ENCODE measurements around the gene PIP5K1C. TPM values are rescaled to one million over a fixed set of nuclear protein-coding genes. Genes with fewer than 3 reads are reported as not detected.

Gene PIP5K1C
- total RNA-seq, 2 experiments from 2014 or later = 19.7 to 20.0 TPM

DNA sequence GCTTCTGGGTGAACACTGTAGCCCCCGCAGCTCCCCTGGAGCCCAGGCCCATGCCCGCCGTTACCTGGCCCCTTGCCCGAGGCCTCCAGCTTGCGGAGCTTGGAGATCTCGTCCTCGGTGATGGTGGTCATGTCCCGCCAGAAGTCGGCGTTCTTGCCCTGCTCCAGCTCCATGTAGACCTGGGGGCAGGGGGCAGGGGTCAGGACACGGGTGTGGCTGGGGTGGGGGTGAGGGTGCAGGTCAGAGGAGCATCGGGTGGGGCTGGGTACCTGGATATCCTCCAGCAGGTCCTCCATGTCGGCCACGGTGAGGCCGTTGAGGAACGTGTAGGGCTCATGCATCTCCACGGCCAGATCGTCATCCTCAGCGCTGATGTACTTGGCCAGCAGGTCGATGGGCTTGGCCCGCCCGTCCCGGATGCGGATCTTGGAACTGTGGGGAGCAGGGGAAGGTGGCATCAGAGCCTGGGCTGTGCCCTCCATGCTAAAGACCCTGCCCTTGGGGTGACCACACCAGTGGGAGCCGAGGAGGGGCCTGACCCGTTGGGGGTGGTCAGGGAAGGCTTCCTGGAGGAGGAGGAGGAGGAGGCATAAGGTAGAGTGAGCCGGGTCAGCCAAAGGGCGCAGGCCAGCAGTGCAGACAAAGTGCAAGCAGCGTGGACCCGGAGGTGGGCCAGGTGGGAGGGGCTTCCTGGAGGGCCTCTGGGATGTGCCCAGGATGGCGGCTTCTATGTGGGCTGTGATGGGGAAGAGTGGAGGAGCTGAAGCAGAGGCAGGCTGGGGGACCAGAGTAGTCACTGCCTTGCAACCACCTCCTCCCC, 81.2 kb downstream of the PIP5K1C start:
- Mint-ChIP-seq H3K27ac (no peak overlapping the region), H3K36me3 (ENCODE audit: low read depth) (peaks cover 10% of the 10 kb centered on the region), H3K4me1 (ENCODE audit: low read depth) (peaks cover 13% of the 10 kb centered on the region), H3K27me3 (ENCODE audit: low read depth) (no peaks in the 10 kb centered on the region), H3K4me3 (no peak overlapping the region), H3K9me3 (ENCODE audit: insufficient read depth) (no peaks in the 10 kb centered on the region)
- POLR2A ChIA-PET = interaction anchor here (0.7 kb wide), 1 partner anchor 71 kb away, joined by 3 read pairs; no protein-coding TSS in a partner anchor
- ATAC-seq (no peak), DNase-seq (no peak)
- CTCF ChIA-PET = interaction anchor here (0.9 to 2.2 kb wide), 4 partner anchors 9 to 74 kb away, joined by 3 to 5 read pairs (median 5); partner anchors contain the start of gene GIPC3

GRCh38 chr19:3618144-3618810, 82.0 kb downstream of the PIP5K1C start:
- Mint-ChIP-seq H3K27ac (no peak overlapping the region), H3K9me3 (ENCODE audit: insufficient read depth) (no peaks in the 10 kb centered on the region), H3K27me3 (ENCODE audit: low read depth) (no peaks in the 10 kb centered on the region), H3K4me3 (no peak overlapping the region), H3K36me3 (ENCODE audit: low read depth) (peaks cover 12% of the 10 kb centered on the region), H3K4me1 (ENCODE audit: low read depth) (peaks cover 12% of the 10 kb centered on the region)
- ATAC-seq (peak; percentile 43), DNase-seq (peak; percentile 49)
- ChIA-PET CTCF (interaction anchor here (0.7 to 2.2 kb wide), 4 partner anchors 9 to 73 kb away, joined by 3 to 5 read pairs (median 4); partner anchors contain the start of gene GIPC3), POLR2A (no interaction called here)

- H3K27ac Mint-ChIP-seq = no peak overlapping the region
- no peak overlapping the region for H3K4me3 Mint-ChIP-seq
- no peaks in the 10 kb centered on the region for H3K9me3 Mint-ChIP-seq (ENCODE audit: insufficient read depth)
- H3K4me1 Mint-ChIP-seq (ENCODE audit: low read depth) = peaks cover 12% of the 10 kb centered on the region
- ATAC-seq = peak; percentile 55
- POLR2A ChIA-PET = no interaction called here
- H3K36me3 Mint-ChIP-seq (ENCODE audit: low read depth) = peaks cover 12% of the 10 kb centered on the region
- H3K27me3 Mint-ChIP-seq (ENCODE audit: low read depth) = no peaks in the 10 kb centered on the region
- CTCF ChIA-PET = no interaction called here
- peak; percentile 41 for DNase-seq
Measured at GRCh38 chr19:3617463-3617862, 82.8 kb downstream of the PIP5K1C start.

DNA sequence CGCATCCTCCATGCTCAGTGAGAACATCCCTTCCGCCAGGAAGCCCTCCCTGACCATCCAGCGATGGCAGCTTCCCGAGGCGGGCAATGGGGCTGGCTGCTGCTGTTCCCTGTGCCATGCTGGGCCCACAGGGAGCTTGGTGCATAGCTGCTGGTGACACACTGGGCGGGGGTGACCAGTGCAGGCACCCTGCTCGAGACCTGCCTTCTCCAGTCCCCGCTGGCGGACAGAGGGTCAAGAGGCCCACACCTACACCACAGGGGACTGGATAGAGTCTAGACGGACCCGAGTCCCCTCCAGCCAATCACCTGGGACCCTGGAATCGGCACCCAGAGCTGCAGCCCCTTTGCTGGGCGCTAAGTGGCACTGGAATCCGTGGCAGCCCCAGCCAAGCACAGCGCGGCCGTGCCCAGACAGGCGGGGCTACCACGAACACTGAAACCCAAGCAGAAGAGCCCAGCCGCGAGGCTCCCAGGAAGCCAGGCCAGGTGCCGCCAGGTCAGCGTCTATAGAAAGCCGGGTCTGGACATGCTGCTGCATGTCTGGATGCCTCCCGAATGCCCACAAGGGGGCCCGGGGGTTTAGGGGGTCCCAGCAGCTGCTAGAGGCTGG, 84.6 kb downstream of the PIP5K1C start:
- no peak overlapping the region for H3K27ac Mint-ChIP-seq
- H3K9me3 Mint-ChIP-seq (ENCODE audit: insufficient read depth) = no peaks in the 10 kb centered on the region
- DNase-seq (no peak), ATAC-seq (no peak)
- ChIA-PET POLR2A (no interaction called here), CTCF (no interaction called here)
- H3K36me3 Mint-ChIP-seq (ENCODE audit: low read depth) = peaks cover 16% of the 10 kb centered on the region
- no peak overlapping the region for H3K4me3 Mint-ChIP-seq
- H3K4me1 Mint-ChIP-seq (ENCODE audit: low read depth) = peaks cover 12% of the 10 kb centered on the region
- no peaks in the 10 kb centered on the region for H3K27me3 Mint-ChIP-seq (ENCODE audit: low read depth)

GRCh38 chr19:3614858-3615505, 85.3 kb downstream of the PIP5K1C start:
- Mint-ChIP-seq H3K4me3 (no peak overlapping the region), H3K36me3 (ENCODE audit: low read depth) (peaks cover 19% of the 10 kb centered on the region), H3K27ac (no peak overlapping the region), H3K4me1 (ENCODE audit: low read depth) (peaks cover 12% of the 10 kb centered on the region), H3K27me3 (ENCODE audit: low read depth) (no peaks in the 10 kb centered on the region), H3K9me3 (ENCODE audit: insufficient read depth) (no peaks in the 10 kb centered on the region)
- POLR2A ChIA-PET = no interaction called here
- no peak for ATAC-seq
- DNase-seq = no peak
- CTCF ChIA-PET = no interaction called here

DNA sequence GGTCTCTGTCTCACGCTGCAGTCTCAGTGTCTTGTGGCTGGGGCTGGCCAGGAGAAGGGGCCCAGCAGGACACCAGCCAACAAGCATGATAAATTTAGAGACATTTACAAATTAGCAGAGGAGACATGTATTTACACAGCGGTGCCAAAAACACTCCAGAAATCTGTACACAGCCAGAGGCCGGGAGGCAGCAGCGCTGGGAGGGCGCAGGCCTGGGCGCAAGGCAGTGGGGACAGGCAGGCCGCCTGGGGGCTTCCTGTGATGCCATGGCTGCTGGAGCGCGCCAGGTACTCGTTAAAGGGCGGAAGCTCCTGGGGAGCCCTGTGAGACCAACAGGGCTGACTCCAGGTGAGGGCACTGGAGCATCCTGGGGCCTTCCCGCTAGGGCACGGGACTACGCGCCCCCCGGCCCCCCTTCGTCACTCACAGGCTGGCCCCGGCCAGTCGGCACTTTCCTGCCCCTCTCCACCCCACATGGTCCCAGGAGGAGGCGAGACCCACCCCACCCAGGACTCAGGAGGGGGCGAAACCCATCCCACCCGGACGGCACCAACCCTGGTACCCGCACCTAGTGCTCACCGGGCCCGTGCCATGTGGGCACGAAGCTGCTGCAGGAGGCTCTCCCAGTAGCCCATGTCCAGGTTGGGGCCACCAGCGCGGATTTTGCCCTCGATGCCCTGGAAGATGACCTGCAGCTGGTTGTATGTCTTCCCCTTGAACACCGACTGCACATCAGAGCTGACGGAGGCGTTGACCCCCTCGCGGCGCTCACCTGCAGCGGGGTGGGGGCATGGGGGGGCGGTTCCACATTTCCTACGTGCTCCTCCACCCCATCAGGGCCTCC, 86.2 kb downstream of the PIP5K1C start:
- H3K4me3 Mint-ChIP-seq = no peak overlapping the region
- H3K36me3 Mint-ChIP-seq (ENCODE audit: low read depth) = peaks cover 16% of the 10 kb centered on the region

DNA sequence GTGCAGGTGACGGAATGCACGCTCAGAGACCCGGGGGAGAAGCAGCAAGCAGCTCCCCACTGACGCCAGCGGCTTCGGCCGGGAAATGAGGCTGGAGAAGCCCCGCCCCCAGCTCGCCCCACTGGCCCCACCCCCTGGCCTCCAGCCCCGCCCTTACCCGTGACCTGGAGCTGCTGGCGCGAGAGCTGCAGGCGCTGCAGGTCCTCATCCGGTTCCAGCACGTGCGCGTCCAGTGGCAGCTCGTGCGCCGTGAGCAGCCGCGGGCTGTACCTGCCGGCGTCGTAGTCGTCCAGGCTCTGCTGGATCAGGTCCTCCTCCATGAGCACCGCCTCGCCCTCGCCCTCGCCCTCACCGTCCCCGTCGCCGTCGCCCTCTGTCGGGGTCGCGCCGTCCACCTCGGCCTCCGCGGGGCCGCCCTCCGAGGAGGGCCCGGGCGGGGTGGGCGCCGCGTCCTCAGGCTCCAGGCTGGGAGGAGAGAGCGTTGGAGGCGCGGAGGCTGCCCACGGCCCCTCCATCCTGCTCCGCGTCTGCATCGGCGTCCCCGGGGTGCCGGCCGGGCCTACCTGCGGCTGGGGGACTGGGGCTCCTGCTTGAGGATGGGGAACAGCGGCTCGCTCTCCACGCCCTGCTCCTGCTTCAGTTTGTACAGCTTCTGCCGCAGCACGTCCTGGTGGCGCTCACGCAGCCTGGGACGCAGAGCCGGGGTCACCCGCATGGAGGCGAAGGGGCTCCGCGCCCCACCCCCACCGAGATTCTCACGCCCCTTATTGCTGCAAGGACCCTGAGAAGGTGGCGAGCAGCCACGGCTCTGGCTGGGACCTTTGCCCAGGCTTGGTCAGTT, 87.1 kb downstream of the PIP5K1C start:
- POLR2A ChIA-PET = interaction anchor here (0.6 kb wide), 1 partner anchor 27 kb away, joined by 3 read pairs; no protein-coding TSS in a partner anchor
- Mint-ChIP-seq H3K4me3 (no peak overlapping the region), H3K36me3 (ENCODE audit: low read depth) (peaks cover 11% of the 10 kb centered on the region), H3K9me3 (ENCODE audit: insufficient read depth) (no peaks in the 10 kb centered on the region), H3K4me1 (ENCODE audit: low read depth) (peaks cover 20% of the 10 kb centered on the region), H3K27me3 (ENCODE audit: low read depth) (no peaks in the 10 kb centered on the region), H3K27ac (no peak overlapping the region)
- CTCF ChIA-PET = no interaction called here
- DNase-seq = no peak
- ATAC-seq = no peak

More for the DNA sequence above, 86.2 kb downstream of the PIP5K1C start:
- H3K4me1 Mint-ChIP-seq (ENCODE audit: low read depth) = peaks cover 18% of the 10 kb centered on the region
- DNase-seq = no peak
- no peak overlapping the region for H3K27ac Mint-ChIP-seq
- no peak for ATAC-seq
- no peaks in the 10 kb centered on the region for H3K9me3 Mint-ChIP-seq (ENCODE audit: insufficient read depth)
- H3K27me3 Mint-ChIP-seq (ENCODE audit: low read depth) = no peaks in the 10 kb centered on the region
- ChIA-PET POLR2A (no interaction called here), CTCF (no interaction called here)

- Mint-ChIP-seq H3K27me3 (ENCODE audit: low read depth) (no peaks in the 10 kb centered on the region), H3K9me3 (ENCODE audit: insufficient read depth) (no peaks in the 10 kb centered on the region)
- DNase-seq = no peak
Measured at GRCh38 chr19:3612330-3612729, 87.9 kb downstream of the PIP5K1C start.

DNA sequence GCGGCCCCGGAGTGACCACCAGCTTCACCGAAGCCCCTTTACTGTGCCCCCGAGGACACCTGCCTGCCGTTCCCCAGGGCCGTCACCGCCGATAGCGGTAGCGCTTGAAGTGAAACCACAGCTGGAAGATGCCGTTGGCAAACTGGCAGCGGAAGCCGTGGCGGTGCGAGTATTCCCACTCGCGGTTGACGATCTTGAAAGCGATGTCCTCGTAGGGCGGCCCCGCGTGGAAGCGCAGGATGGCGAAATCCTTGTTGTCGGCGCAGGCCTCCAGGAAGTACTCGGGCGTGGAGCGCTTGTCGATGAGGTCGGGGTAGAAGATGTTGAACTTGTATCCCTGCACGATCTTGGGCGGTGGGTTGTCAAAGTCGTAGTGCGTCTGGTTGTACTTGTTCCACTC, 88.4 kb downstream of the PIP5K1C start:
- H3K9me3 Mint-ChIP-seq (ENCODE audit: insufficient read depth) = no peaks in the 10 kb centered on the region
- peaks cover 11% of the 10 kb centered on the region for H3K36me3 Mint-ChIP-seq (ENCODE audit: low read depth)
- ATAC-seq = no peak
- DNase-seq = no peak
- no peaks in the 10 kb centered on the region for H3K27me3 Mint-ChIP-seq (ENCODE audit: low read depth)
- H3K4me1 Mint-ChIP-seq (ENCODE audit: low read depth) = peaks cover 19% of the 10 kb centered on the region
- H3K27ac Mint-ChIP-seq = no peak overlapping the region
- no peak overlapping the region for H3K4me3 Mint-ChIP-seq
- ChIA-PET POLR2A (no interaction called here), CTCF (no interaction called here)

More at GRCh38 chr19:3612330-3612729, 87.9 kb downstream of the PIP5K1C start:
- ChIA-PET CTCF (no interaction called here), POLR2A (no interaction called here)
- Mint-ChIP-seq H3K36me3 (ENCODE audit: low read depth) (peaks cover 11% of the 10 kb centered on the region), H3K4me1 (ENCODE audit: low read depth) (peaks cover 20% of the 10 kb centered on the region), H3K4me3 (no peak overlapping the region), H3K27ac (no peak overlapping the region)
- no peak for ATAC-seq

GRCh38 chr19:3610745-3611717, 89.2 kb downstream of the PIP5K1C start:
- Mint-ChIP-seq H3K4me3 (no peak overlapping the region), H3K27ac (no peak overlapping the region), H3K27me3 (ENCODE audit: low read depth) (no peaks in the 10 kb centered on the region), H3K36me3 (ENCODE audit: low read depth) (peaks cover 11% of the 10 kb centered on the region), H3K9me3 (ENCODE audit: insufficient read depth) (no peaks in the 10 kb centered on the region), H3K4me1 (ENCODE audit: low read depth) (peaks cover 19% of the 10 kb centered on the region)
- ChIA-PET CTCF (no interaction called here), POLR2A (no interaction called here)
- DNase-seq = no peak
- no peak for ATAC-seq

Data from activated CD8-positive, alpha-beta T cell treated with anti-CD3 and anti-CD28 coated beads, Interleukin-2, amount 10 ng/mL, durations not matched to agents 7 days and 5 days (primary cell).